Choroid plexus epithelial cell (primary cell): Measurements from ENCODE around the gene ADCY4.

ENCODE experiments used
- DNase-seq: peaks from one replicate; pipeline ENCODE4 v3.0.0-alpha.2; 2010; ENCODE audit warnings: low read depth
- H3K4me3 ChIP-seq: 2 replicates; pipeline ENCODE4 v1.5.1; 2011; ENCODE audit warnings: low read depth, mild to moderate bottlenecking, control low read depth, low read length, moderate library complexity
- CTCF ChIP-seq: conservative IDR thresholded peaks from 2 replicates; pipeline ENCODE4 v1.5.1; 2011; ENCODE audit warnings: low read depth, mild to moderate bottlenecking, control low read depth, inconsistent platforms, low read length, moderate library complexity

Gene ADCY4

GRCh38 chr14:24272467-24272866 is 62.4 kb downstream of the ADCY4 start:
- DNase-seq = no peak
- H3K4me3 ChIP-seq = no peak overlapping the region

GRCh38 chr14:24271834-24272263 is 63.0 kb downstream of the ADCY4 start:
- TF ChIP-seq CTCF = no peak

More at GRCh38 chr14:24272467-24272866, 62.4 kb downstream of the ADCY4 start:
- TF ChIP-seq CTCF = no peak

GRCh38 chr14:24271134-24271833 is 63.6 kb downstream of the ADCY4 start, which contains the start of gene RABGGTA:
Gene RABGGTA (minus strand): TSS chr14:24271597. CDS start chr14:24271115, 482 bp downstream.
- peak; percentile 90 for DNase-seq
- peak within 1 kb of the TSS; percentile 98 for H3K4me3 ChIP-seq
- peak; percentile 70 for TF ChIP-seq CTCF

More at GRCh38 chr14:24271834-24272263, 63.0 kb downstream of the ADCY4 start:
- H3K4me3 ChIP-seq = peak overlapping the region; percentile 98
- no peak for DNase-seq

- peak overlapping the region; percentile 98 for H3K4me3 ChIP-seq
- no peak for TF ChIP-seq CTCF
- DNase-seq = no peak
Observed at GRCh38 chr14:24270537-24271133, 64.2 kb downstream of the ADCY4 start.

GRCh38 chr14:24269910-24270536 is 64.8 kb downstream of the ADCY4 start:
- no peak for DNase-seq
- H3K4me3 ChIP-seq = no peak overlapping the region
- TF ChIP-seq CTCF = no peak

GRCh38 chr14:24269368-24269767 is 65.5 kb downstream of the ADCY4 start:
- no peak for DNase-seq
- no peak overlapping the region for H3K4me3 ChIP-seq
- no peak for TF ChIP-seq CTCF
